GM13976 (cell line): ENCODE measurements around the gene TAF8.
A peak's percentile ranks its signal among the peaks of the same experiment; 100 is the strongest.

Experiments
- DNase-seq: peaks from one replicate; pipeline ENCODE4 v3.0.0; 2012; ENCODE audit warnings: low spot score
- in situ Hi-C: fragments of 300-500 bp; cut with MboI; formaldehyde crosslinking; loops from one replicate; pipeline ENCODE4 v1.12.0; 2022; ENCODE audit warnings: low sequenced_read_pairs, mixed read lengths, inconsistent platforms; ENCODE audit not compliant: unreplicated experiment
- TF ChIP-seq, protein P1 (sequence below): IDR thresholded peaks from 2 replicates; pipeline ENCODE4 v1.5.1; 2012; ENCODE audit warnings: borderline replicate concordance, mild to moderate bottlenecking; ENCODE audit not compliant: insufficient read depth; ENCODE audit errors: extremely low read depth, missing control alignments, control extremely low read depth

Gene TAF8

GRCh38 chr6:42099340-42100028 is 49.2 kb downstream of the TAF8 start:
- no peak for DNase-seq
- in situ Hi-C loops: no loop called here
- TF ChIP-seq, protein P1, sequence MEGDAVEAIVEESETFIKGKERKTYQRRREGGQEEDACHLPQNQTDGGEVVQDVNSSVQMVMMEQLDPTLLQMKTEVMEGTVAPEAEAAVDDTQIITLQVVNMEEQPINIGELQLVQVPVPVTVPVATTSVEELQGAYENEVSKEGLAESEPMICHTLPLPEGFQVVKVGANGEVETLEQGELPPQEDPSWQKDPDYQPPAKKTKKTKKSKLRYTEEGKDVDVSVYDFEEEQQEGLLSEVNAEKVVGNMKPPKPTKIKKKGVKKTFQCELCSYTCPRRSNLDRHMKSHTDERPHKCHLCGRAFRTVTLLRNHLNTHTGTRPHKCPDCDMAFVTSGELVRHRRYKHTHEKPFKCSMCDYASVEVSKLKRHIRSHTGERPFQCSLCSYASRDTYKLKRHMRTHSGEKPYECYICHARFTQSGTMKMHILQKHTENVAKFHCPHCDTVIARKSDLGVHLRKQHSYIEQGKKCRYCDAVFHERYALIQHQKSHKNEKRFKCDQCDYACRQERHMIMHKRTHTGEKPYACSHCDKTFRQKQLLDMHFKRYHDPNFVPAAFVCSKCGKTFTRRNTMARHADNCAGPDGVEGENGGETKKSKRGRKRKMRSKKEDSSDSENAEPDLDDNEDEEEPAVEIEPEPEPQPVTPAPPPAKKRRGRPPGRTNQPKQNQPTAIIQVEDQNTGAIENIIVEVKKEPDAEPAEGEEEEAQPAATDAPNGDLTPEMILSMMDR: no peak

DNA sequence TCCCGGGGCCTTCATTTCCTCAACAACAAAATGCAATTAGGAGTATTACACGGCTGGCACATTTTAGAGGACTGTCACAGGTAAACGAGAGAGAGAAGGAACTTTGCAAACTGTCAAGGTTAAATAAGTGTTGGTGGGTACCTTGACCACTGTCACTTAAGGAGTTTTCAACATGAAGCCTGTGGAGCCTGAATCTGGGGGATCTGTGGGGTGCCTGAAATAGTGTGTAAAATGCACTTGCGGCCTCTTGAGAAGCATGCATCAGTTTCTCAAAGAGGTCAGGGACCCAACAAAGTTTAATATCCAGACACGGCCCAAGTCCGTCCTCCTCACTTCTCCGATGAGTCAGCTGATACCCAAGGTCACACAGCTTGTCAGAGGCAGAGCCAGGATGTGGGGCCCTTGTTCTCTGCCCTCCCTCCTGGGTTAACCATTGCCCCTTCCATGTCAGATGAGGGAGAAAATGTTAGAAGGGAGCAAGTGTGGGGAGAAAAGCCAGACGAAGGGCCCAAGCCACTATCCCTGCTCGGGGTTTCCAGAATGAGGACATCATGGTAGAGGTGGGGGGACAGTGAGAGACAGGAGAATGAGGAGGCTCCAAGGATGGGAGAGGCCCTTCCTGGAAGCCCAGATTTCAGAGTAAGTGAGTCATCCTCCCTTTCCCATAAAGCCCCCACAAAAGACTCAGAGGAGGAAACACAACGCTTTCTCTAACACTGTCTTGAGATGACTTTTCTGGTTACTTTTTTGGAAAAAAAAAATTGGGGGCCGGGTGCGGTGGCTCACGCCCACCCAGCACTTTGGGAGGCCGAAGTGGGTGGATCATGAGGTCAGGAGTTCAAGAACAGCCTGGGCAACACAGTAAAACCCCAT is 49.9 kb downstream of the TAF8 start:
- TF ChIP-seq, protein P1: no peak
- DNase-seq: no peak
- in situ Hi-C loops: no loop called here

GRCh38 chr6:42101186-42101657 is 50.9 kb downstream of the TAF8 start:
- in situ Hi-C loops: no loop called here
- TF ChIP-seq, protein P1: no peak
- no peak for DNase-seq

DNA sequence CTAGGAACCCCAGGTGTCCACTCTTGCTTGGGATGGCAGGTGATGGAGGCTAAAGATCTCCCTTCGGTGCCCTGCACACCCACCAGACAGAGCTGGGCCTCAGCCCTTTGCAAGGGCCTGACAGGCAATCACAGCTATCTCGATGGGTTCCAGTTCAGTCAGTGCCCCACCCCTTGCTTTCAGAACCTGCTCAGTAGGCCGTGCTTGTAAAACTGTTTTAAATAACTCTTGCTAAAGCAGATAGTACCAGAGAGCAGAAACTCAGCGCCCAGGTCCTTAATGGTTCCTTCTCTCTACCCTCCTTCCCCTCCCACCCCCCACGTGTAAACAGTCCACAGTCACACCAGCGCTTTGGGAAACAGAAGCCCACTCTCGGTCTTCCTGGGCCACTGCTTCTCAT is 52.9 kb downstream of the TAF8 start:
- DNase-seq: no peak
- in situ Hi-C loops: no loop called here
- TF ChIP-seq, protein P1: no peak

DNA sequence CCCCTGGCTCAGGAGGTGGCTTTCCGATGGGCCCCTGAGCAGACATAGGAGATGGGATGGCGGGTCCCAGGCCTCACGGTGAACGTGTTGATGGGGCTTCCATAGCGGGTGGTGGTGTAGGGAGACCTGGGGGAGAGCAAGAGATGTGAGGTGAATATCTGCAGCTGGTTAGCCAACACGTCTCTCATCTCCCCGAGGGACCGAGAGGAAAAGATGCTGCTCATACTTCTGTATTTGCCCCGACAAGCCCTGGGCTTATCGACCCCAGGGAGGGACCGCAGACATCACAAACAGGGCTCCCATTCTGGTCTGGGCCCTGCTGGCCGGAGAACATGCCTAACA is 53.4 kb downstream of the TAF8 start:
- in situ Hi-C loops: no loop called here

DNA sequence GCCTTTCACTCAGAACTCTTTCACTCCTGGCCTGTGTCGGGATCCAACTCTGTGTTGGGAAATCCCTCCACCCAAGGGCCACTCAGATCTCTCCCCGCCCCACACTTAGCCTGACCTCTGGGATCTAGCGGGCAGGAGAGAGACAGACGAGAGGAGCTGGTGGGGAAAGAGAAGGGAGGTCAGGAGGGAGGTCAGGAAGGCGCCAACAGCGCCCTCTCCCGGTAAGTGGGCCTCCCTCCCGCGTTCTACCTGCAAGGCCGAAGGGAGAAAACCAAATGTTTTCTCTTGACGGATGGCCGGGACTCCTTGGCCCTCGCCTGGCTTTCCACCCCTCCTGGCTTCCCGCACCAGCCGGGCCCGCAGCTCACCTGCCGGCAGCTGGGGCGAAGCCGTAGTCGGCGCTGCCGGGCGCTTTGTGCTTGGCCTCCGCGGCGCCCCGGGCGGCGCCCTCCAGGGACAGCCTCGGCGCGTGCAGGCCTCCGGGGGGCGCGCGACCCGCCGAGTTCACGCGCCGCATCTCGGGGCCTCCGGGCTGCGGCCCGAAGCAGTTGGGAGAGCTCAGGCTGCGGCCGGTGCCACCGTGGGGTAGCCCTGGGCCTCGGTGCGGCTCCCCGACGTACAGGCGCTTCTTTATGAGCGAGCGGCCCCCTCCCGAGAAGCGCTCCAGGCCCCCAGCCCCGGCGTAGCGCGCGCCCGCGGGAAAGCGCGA is 53.9 kb downstream of the TAF8 start:
- TF ChIP-seq, protein P1: peak; percentile 77
- in situ Hi-C loops: no loop called here

More for the DNA sequence above, 53.4 kb downstream of the TAF8 start:
- TF ChIP-seq, protein P1: no peak
- no peak for DNase-seq

More for the DNA sequence above, 53.9 kb downstream of the TAF8 start:
- DNase-seq: peak; percentile 91
